GM19240 (cell line): ENCODE data around the gene RIPOR2.

Experiments
- DNase-seq: peaks from one replicate; pipeline ENCODE4 v3.0.0; 2011; ENCODE audit warnings: low spot score; ENCODE audit not compliant: insufficient read length

The RIPOR2 gene

DNA sequence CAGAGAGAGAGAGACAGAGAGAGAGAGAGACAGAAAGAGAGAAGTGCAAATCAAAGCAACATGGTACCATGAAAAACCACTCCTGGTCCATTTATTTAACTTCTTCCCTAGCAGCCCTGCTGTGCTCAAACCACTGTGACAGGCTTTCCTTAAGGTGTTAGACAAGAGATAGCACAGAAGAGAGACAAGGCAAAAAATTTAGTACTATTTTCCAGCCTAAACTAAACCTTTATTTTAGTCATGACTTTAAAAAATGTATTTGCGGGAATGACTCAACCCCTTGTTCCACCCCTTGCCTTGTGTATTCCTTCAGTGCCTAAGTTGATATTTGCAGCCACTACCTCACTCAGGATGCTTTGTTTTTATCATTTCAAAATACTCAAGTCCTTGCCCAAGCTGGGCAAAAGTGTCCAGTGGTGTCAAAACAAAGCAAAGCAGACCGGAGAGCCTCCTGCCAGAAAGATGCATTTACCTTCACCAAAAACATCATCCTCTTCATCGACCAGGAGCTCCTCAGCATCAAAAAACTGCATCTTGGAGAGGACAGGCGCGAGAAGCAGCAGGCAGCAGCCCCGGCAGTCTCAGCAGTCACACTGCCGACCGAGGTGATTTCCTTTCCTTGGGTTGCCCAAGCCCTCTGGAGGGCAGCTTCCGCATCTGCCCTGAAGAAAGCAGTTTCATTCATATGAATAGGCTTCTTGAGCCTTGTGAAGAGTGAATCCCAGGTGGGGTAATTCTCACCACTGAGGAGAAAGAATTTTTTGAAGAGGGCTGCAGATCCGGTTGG is at the start of gene RIPOR2:
Gene RIPOR2, minus strand, starts transcription at position 595 of the 787 bp plus-strand sequence. Its CDS starts 62 bp downstream, at position 533.
- no peak for DNase-seq

DNA sequence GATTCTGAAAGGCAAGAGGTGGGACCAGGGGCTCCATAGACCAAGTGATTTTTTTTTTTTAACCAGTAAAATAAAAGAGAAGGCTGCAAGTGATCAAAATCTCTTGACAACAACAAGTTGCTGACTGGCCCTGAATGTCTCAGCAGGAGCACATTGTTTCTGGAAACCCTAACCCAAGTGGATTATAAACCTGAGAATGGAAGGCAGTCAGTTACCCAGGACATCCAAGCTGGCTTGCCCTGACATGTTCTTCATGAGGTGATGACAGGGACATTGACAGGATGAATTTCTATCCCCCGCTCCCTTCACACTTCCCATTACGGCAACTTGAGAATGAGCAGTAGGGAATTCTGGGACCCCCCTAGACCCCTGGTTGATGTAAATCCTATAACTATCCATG is 49.6 kb upstream of the RIPOR2 start:
- no peak for DNase-seq

- no peak for DNase-seq
Measured at GRCh38 chr6:24982231-24982630, 46.5 kb upstream of the RIPOR2 start.

DNA sequence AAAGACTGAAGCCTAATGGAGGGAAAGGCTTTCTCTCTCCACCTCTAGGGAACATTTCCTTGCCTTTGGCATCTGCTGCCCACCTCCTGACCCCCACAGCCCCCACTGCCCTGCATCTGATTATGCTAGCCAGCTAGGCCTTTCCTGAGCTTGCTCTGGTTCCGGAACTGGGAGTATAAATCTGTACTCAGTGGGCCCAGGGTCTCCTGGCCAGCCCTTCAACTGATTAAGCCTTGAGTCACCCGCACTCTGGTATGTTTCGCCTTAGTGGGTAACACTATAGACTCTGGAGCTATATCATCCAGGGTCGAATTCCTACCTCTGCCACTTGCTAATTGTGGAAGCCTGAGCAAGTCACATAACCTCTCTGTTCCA is 45.6 kb upstream of the RIPOR2 start:
- no peak for DNase-seq

GRCh38 chr6:24980507-24981385 is 45.0 kb upstream of the RIPOR2 start:
- no peak for DNase-seq

DNA sequence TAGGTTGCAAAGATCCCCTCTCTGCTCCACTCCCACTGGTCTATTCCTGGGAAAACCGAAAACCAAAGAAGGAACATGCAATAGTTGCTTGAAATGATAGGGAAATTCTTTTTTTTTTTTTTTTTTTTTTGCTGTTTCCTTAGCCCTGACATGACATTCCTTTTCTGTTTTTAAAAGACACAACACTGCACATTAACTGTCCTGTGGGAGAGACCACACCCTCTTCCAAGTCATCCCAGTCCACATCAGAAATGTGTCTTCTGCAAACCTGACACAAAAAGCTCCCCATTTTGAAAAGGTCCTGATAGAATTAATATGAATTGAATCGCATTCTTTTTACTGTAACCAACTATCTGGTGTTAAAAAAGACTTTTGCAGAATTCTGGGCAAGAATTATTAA is 43.4 kb upstream of the RIPOR2 start:
- no peak for DNase-seq

GRCh38 chr6:24974182-24975171 is 38.7 kb upstream of the RIPOR2 start:
- no peak for DNase-seq

DNA sequence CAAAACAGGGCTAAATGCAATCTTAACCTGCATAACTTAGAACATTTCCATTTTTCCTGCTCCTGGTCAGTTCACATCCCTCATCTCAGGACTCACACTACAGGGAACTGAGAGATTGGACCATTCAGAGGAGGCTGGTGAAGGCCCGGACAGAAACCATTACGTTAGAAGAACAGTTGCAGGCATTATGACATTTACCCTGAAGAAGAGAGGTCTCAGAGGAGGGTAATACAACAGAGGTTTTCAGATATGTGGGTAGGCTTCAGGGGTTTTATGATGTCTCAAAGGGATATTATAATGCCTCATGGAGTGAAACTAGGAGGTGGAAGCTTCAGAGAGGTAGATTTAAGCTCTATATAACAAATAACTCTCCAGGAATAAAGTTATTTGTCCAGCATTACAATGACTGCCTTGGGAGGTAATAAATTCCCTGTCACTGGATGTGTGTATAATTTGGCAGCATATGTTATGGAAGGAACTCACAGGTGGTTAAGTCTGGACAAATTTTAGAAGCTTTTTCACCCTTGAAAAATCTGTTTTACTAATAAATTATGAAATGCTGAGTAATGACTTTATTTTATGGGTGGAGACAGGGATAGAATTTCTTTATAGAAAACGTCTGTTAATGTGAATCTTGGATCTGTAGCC is 36.7 kb upstream of the RIPOR2 start:
- DNase-seq, result no peak

DNA sequence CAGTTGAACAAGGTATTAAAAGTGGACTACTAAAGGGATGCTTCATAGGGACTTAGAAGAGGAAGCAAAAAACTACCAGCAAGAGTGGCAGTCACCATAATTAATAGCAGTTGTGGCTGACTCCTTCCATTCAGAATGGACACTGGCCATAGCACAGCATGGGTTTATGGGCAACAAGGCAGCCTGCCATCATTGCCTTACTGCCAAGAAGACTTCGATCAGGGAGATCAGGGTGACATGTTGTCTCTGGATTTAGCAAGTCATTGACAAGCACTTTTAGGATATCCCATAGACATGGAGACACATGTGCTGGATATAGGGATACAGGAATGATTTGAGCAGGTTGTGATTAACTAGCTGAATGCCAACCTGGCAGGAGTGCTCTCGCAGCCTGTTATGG is 35.3 kb upstream of the RIPOR2 start:
- DNase-seq, result no peak

- no peak for DNase-seq
Measured at GRCh38 chr6:24969343-24969860, 33.6 kb upstream of the RIPOR2 start.

- no peak for DNase-seq
Measured at GRCh38 chr6:24968783-24969182, 33.0 kb upstream of the RIPOR2 start.

DNA sequence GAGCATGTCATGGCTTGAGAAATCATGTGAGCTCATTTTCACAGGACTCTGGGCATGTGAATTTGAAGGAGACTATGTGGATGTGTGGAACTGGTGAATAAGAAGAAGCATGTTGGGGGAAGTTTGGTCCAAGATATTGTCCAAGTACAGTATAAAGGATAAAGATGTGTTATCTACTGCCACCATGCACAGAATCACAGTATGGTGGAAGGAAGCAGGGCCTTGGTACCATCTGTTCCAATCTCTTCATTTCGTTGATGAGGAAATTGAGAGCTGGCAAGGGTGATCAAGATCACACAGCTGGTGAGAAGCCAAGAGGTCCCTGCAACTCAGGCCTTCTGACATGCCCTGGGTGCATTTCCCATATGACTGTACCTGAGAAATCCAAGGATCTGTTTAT is 31.5 kb upstream of the RIPOR2 start:
- DNase-seq, result no peak

DNA sequence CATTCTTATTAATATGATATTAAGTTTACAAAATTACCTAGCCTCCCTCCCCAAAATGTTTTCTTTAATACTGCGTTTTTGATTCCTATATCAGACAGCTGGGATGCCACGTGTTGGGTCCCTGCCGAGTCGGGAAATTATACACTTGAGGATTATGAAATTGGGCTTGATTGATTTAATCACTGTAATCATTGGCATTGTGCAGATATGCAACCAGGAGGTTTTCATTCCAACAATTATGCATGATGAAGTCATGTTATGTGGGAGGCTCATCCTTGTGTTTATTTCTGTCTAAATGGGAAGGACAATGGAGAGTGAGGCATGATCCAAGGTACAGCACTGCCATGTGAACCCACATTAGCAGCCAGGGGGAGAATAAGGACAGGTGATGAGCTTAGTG is 30.6 kb upstream of the RIPOR2 start:
- DNase-seq, result no peak

DNA sequence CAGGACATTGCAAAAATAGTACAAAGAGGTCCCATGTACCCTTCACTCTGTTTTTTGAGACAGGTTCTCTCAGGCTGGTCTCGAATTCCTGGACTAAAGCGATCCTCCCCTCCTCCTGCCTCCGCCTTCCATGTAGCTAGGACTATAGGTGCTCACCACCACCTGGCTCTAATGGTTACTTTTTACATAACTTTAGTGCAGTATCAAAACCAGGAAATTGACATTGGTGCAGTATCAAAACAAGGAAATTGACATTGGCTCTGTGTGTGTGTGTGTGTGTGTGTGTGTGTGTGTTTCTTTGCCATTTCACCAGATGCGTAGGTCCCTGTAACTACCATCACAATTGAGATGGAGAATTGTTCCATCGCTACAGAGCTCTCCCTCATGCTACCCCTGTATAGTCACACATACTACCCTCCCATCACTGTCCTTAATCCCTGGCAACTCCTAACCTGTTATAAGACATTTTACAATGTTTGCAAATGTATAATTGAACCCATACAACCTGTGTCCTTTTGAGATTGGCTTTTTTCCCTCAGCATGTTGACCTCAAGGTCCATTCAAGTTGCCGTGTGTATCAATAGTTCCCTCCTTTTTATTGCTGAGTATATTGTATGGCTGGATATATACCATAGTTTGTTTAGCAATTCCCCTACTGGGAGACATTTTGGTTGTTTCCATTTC is 28.3 kb upstream of the RIPOR2 start:
- DNase-seq, result no peak

DNA sequence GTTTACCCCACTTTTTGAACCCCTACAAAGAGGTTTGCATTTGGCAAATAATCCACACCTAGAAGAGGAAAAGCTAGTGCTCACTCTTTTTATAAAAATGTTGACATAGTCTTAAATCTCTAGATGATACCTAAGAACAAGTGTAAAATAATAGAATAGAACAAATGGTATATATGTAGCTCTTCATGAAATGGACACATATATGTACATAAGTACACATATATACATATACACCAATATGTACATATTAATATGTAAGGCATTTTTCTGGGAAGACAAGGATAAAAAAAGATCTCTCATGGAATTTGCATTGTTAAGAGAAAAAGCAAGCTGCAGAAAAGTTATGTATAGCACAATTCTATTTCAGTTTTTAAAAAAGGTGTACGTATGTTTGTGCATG is 27.6 kb upstream of the RIPOR2 start:
- DNase-seq, result no peak

DNA sequence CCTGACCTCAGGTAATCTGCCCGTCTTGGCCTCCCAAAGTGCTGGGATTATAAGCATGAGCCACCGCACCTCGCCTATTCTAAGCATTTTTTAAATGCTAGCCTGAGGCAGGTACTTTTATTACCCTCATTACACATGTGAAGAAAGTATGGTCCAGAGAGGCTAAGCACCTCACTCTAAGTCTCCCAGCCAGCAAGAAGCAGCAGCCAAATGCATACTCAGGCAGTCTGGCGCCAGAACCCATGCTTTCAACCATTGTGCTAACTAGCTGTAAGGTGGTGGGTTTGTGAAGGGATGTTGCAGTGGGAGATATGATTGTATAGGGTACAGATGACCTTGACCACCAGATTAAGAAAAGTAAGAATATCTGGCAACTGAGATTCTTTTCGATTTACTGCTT is 26.1 kb upstream of the RIPOR2 start:
- DNase-seq, result no peak

GRCh38 chr6:24960991-24961475 is 25.3 kb upstream of the RIPOR2 start:
- no peak for DNase-seq

- no peak for DNase-seq
Measured at GRCh38 chr6:24959319-24959718, 23.6 kb upstream of the RIPOR2 start.

GRCh38 chr6:24957199-24957598 is 21.4 kb upstream of the RIPOR2 start:
- DNase-seq, result no peak

DNA sequence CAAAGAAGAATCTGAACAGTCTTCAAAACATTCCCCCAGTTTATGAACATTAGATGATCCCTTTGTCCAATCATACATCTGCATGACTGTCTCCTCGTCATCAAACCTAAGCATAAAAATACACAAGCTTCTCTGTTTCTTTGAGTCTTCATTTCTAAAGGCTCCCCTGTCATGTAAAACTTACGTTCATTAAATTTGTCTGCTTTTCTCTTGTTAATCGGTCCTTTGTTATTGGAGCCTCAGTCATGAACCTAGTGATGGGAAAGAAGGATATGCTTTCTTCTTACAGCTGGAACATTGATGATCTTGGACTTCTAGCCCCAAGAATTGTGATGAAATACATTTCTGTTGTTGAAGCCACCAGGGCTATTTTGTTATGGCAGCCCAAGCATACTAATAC is 18.0 kb upstream of the RIPOR2 start:
- DNase-seq, result no peak
